ENCODE results near the gene HCN4.

- TF ChIP-seq, protein P1, sequence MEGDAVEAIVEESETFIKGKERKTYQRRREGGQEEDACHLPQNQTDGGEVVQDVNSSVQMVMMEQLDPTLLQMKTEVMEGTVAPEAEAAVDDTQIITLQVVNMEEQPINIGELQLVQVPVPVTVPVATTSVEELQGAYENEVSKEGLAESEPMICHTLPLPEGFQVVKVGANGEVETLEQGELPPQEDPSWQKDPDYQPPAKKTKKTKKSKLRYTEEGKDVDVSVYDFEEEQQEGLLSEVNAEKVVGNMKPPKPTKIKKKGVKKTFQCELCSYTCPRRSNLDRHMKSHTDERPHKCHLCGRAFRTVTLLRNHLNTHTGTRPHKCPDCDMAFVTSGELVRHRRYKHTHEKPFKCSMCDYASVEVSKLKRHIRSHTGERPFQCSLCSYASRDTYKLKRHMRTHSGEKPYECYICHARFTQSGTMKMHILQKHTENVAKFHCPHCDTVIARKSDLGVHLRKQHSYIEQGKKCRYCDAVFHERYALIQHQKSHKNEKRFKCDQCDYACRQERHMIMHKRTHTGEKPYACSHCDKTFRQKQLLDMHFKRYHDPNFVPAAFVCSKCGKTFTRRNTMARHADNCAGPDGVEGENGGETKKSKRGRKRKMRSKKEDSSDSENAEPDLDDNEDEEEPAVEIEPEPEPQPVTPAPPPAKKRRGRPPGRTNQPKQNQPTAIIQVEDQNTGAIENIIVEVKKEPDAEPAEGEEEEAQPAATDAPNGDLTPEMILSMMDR (IDR thresholded peaks at IDR 0.05), result no peak
- no peak for TF ChIP-seq EP300 (IDR thresholded peaks at IDR 0.05)
Observed at GRCh38 chr15:73329501-73330200, 39.1 kb downstream of the HCN4 start.

All from tibial nerve (tissue), 4 donors.